ENCODE measurements around the gene CD63.

The CD63 gene

GRCh38 chr12:55739025-55739378, 10.2 kb upstream of the CD63 start:
- DNase-seq (ENCODE audit: low read depth) = no peak

- peak; percentile 87 for DNase-seq (ENCODE audit: low read depth)
Observed at GRCh38 chr12:55738123-55739024, 9.6 kb upstream of the CD63 start.

- no peak for DNase-seq (ENCODE audit: low read depth)
Observed at GRCh38 chr12:55737581-55738122, 8.8 kb upstream of the CD63 start.

GRCh38 chr12:55736780-55737580, 8.2 kb upstream of the CD63 start:
- no peak for DNase-seq (ENCODE audit: low read depth)

GRCh38 chr12:55736076-55736475, 7.3 kb upstream of the CD63 start:
- DNase-seq (ENCODE audit: low read depth) = no peak

- no peak for DNase-seq (ENCODE audit: low read depth)
Observed at GRCh38 chr12:55734595-55734994, 5.8 kb upstream of the CD63 start.

GRCh38 chr12:55733858-55734257, 5.0 kb upstream of the CD63 start:
- no peak for DNase-seq (ENCODE audit: low read depth)

GRCh38 chr12:55733021-55733555, 4.3 kb upstream of the CD63 start:
- no peak for DNase-seq (ENCODE audit: low read depth)

GRCh38 chr12:55732288-55732687, 3.5 kb upstream of the CD63 start:
- no peak for DNase-seq (ENCODE audit: low read depth)

GRCh38 chr12:55729819-55730818, 1.3 kb upstream of the CD63 start:
- no peak for DNase-seq (ENCODE audit: low read depth)

- no peak for DNase-seq (ENCODE audit: low read depth)
Observed at GRCh38 chr12:55728186-55728938, 447 bp downstream of the CD63 start.

GRCh38 chr12:55727643-55728185, 1.1 kb downstream of the CD63 start:
- DNase-seq (ENCODE audit: low read depth) = no peak

- no peak for DNase-seq (ENCODE audit: low read depth)
Observed at GRCh38 chr12:55726971-55727370, 1.8 kb downstream of the CD63 start.

- no peak for DNase-seq (ENCODE audit: low read depth)
Observed at GRCh38 chr12:55725556-55725955, 3.3 kb downstream of the CD63 start.

GRCh38 chr12:55724940-55725309, 3.9 kb downstream of the CD63 start:
- no peak for DNase-seq (ENCODE audit: low read depth)

GRCh38 chr12:55724226-55724939, 4.4 kb downstream of the CD63 start:
- peak; percentile 74 for DNase-seq (ENCODE audit: low read depth)

- no peak for DNase-seq (ENCODE audit: low read depth)
Observed at GRCh38 chr12:55723516-55724225, 5.1 kb downstream of the CD63 start.

- DNase-seq (ENCODE audit: low read depth) = no peak
Observed at GRCh38 chr12:55722948-55723347, 5.9 kb downstream of the CD63 start.

GRCh38 chr12:55721601-55722213, 7.1 kb downstream of the CD63 start:
- no peak for DNase-seq (ENCODE audit: low read depth)

Measured in fibroblast of the conjunctiva (primary cell).